ENCODE results near the gene TAS2R30.

GRCh38 chr12:11164384-11164783 is 29.9 kb upstream of the TAS2R30 start:
- TF ChIP-seq, protein P1, sequence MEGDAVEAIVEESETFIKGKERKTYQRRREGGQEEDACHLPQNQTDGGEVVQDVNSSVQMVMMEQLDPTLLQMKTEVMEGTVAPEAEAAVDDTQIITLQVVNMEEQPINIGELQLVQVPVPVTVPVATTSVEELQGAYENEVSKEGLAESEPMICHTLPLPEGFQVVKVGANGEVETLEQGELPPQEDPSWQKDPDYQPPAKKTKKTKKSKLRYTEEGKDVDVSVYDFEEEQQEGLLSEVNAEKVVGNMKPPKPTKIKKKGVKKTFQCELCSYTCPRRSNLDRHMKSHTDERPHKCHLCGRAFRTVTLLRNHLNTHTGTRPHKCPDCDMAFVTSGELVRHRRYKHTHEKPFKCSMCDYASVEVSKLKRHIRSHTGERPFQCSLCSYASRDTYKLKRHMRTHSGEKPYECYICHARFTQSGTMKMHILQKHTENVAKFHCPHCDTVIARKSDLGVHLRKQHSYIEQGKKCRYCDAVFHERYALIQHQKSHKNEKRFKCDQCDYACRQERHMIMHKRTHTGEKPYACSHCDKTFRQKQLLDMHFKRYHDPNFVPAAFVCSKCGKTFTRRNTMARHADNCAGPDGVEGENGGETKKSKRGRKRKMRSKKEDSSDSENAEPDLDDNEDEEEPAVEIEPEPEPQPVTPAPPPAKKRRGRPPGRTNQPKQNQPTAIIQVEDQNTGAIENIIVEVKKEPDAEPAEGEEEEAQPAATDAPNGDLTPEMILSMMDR (IDR thresholded peaks at IDR 0.05; ENCODE audit: low read depth, low read length, missing input control) = no peak
- no peak for TF ChIP-seq REST (IDR thresholded peaks at IDR 0.05)
